DOHH2 (cell line): ENCODE results near the gene LSM14B.

Experiments used
- CTCF ChIP-seq: fragments of 200-600 bp; sonication (generic); IDR thresholded peaks from one replicate; pipeline ENCODE4 v1.5.1; 2014; ENCODE audit warnings: antibody characterized with exemption, mild to moderate bottlenecking, low read depth, low read length; ENCODE audit not compliant: poor library complexity, severe bottlenecking
- EZH2phosphoT487 ChIP-seq: fragments of 200-600 bp; sonication (generic); IDR thresholded peaks from 2 replicates; pipeline ENCODE4 v1.6.1; 2017; ENCODE audit warnings: borderline replicate concordance, mild to moderate bottlenecking, antibody characterized with exemption, low read length, moderate library complexity, mixed read lengths

- no peak for TF ChIP-seq CTCF
- TF ChIP-seq EZH2phosphoT487: no peak
Observed at GRCh38 chr20:62174870-62175624, 52.8 kb downstream of the LSM14B start.
